Keratinocyte (primary cell): ENCODE measurements around the gene GATA2.

ENCODE experiments used
- EZH2 ChIP-seq: IDR thresholded peaks from one replicate; pipeline ENCODE4 v1.6.1; 2012; ENCODE audit warnings: inconsistent platforms, mild to moderate bottlenecking, low read length, moderate library complexity
- TF ChIP-seq, protein P1 (sequence below), 3 experiments: IDR thresholded peaks in 1 of 3; conservative IDR thresholded peaks in 1 of 3; optimal IDR thresholded peaks in 1 of 3; 2 replicates in 2 of 3; 3 replicates in 1 of 3; pipeline versions ENCODE3 to v1.5.1; 2011; ENCODE audit warnings: low read length in 3 of 3, mild to moderate bottlenecking in 3 of 3, moderate library complexity in 2 of 3, control low read depth in 1 of 3, inconsistent platforms in 1 of 3; ENCODE audit not compliant: insufficient read depth in 2 of 3; ENCODE audit errors: extremely low read depth in 1 of 3

DNA sequence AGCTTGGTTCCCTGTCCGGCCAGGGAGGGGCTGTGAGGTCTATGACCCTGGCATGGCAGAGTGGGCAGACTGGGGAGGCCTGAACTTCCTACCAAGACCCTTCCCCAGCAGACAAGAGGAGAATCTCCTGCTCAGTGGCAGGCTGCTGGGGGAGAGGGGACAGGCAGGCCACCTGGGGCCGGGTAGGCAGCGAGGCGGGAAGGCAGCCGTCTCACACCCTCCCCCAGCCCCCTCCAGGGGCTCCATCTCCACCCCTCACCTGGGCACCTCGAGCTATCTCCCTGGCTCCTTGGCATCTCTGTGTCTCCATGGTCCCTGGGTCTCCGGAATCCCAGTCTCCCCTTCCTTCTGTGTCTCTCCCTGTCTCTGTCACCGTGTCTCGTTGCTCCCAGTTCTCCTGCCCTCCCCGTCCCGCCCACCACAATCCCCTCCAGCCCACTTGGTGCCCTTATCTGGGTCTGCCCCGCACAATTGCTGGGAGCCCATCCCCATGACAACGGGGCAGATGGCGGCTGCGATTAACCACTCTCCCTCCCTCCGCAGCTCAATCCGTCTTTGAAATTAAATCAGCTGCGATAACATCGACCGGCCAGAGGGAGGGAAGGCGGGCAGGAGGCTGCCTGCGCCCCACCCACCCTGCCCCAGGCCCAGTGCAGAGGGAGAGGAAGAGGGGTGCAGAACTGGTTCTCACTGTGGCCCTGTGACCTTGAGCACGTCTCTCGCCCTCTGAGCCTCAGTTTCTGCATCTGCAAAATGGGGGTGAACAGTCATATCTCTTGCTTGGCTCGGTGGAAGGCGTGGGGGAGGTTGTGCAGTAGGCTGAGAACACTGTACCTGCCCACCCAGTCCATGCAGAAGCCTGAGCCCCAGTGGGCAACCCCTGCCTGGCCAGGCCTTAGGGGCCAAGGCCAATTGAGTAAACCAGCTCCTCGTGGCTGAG lies 36.0 kb downstream of the GATA2 start:
- TF ChIP-seq, protein P1, sequence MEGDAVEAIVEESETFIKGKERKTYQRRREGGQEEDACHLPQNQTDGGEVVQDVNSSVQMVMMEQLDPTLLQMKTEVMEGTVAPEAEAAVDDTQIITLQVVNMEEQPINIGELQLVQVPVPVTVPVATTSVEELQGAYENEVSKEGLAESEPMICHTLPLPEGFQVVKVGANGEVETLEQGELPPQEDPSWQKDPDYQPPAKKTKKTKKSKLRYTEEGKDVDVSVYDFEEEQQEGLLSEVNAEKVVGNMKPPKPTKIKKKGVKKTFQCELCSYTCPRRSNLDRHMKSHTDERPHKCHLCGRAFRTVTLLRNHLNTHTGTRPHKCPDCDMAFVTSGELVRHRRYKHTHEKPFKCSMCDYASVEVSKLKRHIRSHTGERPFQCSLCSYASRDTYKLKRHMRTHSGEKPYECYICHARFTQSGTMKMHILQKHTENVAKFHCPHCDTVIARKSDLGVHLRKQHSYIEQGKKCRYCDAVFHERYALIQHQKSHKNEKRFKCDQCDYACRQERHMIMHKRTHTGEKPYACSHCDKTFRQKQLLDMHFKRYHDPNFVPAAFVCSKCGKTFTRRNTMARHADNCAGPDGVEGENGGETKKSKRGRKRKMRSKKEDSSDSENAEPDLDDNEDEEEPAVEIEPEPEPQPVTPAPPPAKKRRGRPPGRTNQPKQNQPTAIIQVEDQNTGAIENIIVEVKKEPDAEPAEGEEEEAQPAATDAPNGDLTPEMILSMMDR (optimal IDR thresholded peaks at IDR 0.05 in 1 of 3, IDR thresholded peaks at IDR 0.05 in 1 of 3, conservative IDR thresholded peaks at IDR 0.05 in 1 of 3; ENCODE audit: extremely low read depth in 1 of 3, insufficient read depth in 2 of 3, low read length in 3 of 3): no peak
- no peak for TF ChIP-seq EZH2
